Measurements from ENCODE around the gene P3H3.

Gene P3H3

DNA sequence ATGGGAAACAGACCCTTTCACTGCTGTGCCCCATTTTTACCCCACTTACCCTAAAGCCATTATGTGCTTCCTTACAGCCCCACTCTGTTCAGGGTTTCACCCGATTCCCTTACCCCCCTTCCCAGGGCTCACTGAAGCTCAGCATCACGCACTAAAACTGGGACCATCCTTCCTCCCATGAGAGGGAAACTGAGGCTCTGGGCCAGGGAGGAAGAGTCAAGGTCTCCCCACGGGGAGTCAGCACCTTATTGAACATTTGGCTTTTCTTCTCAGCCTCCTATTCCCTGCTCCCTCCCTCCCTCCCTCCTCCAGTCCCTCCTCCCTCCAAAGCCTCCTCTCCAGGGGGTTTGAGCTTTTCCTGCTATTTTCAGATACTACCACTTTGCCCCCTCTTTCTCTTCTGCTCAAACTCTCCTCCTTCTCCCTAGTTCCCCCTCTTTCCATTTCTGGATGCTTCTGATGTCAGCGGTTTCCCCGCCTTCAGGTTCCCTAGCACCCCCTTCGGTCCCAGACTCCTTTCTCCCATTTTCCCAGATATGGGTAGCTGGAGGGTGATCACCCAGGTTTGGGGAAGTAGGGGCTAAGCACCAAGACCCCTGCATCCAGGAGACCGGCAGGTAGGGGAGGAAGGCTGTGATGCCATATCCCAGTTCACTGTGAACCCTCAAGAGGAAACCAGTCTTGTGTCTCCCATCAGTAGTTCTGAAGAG is 5.6 kb upstream of the P3H3 start:
- DNase-seq (ENCODE audit: low spot score), result no peak
- TF ChIP-seq, protein P1, sequence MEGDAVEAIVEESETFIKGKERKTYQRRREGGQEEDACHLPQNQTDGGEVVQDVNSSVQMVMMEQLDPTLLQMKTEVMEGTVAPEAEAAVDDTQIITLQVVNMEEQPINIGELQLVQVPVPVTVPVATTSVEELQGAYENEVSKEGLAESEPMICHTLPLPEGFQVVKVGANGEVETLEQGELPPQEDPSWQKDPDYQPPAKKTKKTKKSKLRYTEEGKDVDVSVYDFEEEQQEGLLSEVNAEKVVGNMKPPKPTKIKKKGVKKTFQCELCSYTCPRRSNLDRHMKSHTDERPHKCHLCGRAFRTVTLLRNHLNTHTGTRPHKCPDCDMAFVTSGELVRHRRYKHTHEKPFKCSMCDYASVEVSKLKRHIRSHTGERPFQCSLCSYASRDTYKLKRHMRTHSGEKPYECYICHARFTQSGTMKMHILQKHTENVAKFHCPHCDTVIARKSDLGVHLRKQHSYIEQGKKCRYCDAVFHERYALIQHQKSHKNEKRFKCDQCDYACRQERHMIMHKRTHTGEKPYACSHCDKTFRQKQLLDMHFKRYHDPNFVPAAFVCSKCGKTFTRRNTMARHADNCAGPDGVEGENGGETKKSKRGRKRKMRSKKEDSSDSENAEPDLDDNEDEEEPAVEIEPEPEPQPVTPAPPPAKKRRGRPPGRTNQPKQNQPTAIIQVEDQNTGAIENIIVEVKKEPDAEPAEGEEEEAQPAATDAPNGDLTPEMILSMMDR (IDR thresholded peaks at IDR 0.05; ENCODE audit: extremely low read depth, missing control alignments), result no peak

DNA sequence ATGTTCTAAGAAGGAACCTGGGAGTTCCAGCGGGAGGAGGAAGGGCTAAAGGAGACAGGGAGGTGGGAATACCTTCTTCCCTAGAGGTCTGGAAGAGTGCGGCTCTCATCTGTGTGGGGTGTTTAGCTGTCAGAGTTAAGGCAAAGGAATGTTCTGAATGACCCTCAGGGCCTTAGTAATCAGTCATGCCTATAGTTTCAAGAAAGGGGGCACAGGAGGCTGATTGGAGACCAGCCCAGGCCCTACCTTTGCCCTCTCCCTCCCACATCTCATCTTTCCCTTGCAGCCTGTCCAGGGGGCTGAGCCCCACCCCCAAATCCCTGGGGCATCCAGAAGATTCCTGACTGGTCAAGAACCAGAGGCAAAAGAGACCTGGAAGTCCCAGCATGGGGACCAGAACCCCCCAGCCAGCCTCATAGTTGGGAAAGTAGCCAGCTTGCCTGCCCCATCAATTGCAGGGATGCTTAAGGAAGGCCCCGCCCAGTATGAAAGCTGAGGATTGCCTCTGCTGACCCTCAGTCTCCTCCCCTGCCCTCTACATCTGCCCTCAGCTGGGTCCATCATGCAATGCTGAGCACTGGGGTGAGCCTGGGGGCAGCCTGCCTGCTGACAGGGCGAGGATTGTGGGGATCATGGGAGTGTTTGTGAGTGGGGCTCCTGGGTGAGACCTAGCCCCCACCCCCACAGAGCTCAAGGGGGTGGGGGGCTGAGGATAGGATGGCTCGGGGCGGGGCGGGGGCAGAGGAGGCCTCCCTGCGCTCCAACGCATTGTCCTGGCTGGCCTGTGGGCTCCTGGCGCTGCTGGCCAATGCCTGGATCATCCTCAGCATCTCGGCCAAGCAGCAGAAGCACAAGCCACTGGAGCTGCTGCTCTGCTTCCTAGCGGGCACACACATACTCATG is 4.8 kb upstream of the P3H3 start:
- TF ChIP-seq, protein P1 (IDR thresholded peaks at IDR 0.05; ENCODE audit: extremely low read depth, missing control alignments), result no peak
- no peak for DNase-seq (ENCODE audit: low spot score)

DNA sequence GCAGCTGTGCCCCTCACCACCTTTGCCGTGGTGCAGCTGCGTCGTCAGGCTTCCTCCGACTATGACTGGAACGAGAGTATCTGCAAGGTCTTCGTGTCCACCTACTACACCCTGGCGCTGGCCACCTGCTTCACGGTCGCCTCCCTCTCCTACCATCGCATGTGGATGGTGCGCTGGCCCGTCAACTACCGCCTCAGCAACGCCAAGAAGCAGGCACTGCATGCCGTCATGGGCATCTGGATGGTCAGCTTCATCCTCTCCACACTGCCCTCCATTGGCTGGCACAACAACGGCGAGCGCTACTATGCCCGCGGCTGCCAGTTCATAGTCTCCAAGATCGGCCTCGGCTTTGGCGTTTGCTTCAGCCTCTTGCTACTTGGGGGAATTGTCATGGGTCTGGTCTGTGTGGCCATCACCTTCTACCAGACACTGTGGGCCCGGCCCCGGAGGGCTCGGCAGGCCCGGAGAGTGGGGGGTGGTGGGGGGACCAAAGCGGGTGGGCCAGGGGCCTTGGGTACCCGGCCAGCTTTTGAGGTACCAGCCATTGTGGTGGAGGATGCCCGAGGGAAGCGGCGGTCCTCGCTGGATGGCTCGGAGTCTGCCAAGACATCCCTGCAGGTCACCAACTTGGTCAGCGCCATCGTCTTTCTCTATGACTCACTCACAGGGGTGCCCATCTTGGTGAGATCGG is 4.0 kb upstream of the P3H3 start:
- TF ChIP-seq, protein P1 (IDR thresholded peaks at IDR 0.05; ENCODE audit: extremely low read depth, missing control alignments), result no peak
- DNase-seq (ENCODE audit: low spot score), result no peak

DNA sequence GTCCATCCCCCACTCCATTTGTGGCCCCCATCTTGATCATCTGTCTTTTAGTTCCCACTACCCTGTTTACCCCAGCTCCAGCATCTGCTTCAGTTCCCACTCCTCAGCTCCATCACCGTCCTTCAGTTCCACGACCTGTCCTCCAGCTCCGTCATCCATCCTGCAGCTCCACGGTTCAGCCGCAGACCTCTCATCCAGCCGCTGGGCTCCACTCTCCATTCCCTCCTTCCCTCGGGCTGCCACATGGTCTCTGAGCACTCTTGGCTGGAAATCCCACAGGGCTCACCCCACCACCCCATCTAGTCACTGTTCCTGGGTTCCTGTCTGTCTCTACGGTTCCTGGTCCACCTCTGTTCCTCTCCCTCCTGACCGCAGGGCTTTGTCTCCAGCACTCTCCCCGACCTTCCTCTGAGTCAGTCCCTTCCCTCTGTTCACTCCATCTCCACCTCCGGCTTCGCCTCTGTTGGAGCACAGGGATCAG is 3.3 kb upstream of the P3H3 start:
- TF ChIP-seq, protein P1 (IDR thresholded peaks at IDR 0.05; ENCODE audit: extremely low read depth, missing control alignments), result no peak

DNA sequence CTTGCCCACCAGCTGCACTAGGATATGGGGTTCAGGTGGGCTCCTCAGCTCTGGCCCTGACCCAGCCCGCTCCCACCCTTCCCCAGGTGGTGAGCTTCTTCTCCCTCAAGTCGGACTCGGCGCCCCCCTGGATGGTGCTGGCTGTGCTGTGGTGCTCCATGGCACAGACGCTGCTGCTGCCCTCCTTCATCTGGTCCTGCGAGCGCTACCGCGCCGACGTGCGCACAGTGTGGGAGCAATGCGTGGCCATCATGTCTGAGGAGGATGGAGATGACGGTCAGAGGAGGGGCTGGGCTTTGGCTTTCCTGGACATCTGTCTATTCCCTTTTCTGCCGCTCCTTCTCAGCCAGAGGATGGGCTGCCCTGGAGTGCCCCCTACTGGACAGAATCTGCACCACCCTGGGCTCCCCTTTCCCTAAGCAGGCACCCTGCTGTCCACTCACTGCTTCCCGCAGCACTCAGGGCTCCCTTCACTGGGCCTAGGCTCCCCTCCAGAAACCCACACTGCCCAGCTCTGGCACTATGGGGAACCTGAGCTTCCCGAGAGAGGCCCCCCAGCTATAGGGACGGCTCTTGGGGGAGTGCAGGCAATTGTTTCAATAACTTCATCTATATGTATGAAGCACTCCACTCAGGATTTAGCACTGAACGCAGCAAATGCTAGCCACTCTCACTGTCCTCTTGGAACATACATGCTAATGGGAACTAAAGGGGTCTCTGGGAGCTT is 2.6 kb upstream of the P3H3 start:
- TF ChIP-seq, protein P1 (IDR thresholded peaks at IDR 0.05; ENCODE audit: extremely low read depth, missing control alignments), result peak; percentile 88
- peak; percentile 94 for DNase-seq (ENCODE audit: low spot score)

More for the DNA sequence above, 3.3 kb upstream of the P3H3 start:
- DNase-seq (ENCODE audit: low spot score), result no peak

DNA sequence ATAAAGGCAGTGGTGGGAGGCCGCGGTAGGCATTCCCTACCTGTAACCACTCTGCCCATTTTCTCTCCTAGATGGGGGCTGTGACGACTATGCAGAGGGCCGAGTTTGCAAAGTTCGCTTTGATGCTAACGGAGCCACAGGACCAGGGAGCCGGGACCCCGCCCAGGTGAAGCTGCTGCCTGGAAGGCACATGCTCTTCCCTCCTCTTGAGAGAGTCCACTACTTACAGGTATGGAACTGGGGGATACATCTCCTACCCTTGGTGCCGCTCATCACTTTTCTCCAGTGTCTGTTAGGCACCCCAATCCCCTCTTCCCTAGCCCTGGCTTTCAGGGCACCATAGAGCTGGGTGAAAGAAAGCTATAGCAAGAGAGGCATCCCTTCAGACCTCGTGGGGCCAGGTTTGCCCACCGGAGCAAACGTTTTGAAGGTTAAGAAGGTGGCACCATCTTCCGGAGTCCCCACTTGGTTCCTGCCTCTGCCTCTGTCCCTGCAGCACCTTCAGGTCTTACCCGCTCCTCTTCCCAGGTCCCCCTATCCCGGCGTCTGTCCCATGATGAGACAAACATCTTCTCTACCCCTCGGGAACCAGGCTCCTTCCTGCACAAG is 2.0 kb upstream of the P3H3 start:
- TF ChIP-seq, protein P1 (IDR thresholded peaks at IDR 0.05; ENCODE audit: extremely low read depth, missing control alignments), result no peak
- no peak for DNase-seq (ENCODE audit: low spot score)

Measured in GM20000 (cell line).